Mucosa of descending colon (tissue), 3 donors: Measurements from ENCODE around the gene ALDOB. TPM values are rescaled to one million over a fixed set of nuclear protein-coding genes. Genes with fewer than 3 reads are reported as not detected.

Experiments
- ATAC-seq: fragments of 200-7000 bp; cut with Tn5 transposase; one replicate; pipeline ENCODE4 v1.9.1; 2020; ENCODE audit warnings: mild to moderate bottlenecking, moderate library complexity
- DNase-seq, 3 donors: peaks; one replicate each; pipeline ENCODE4 v3.0.0-alpha.2; 2020
- H3K36me3 ChIP-seq: fragments of 200-600 bp; one replicate; pipeline ENCODE4 v1.8.0; 2021; ENCODE audit warnings: low read depth, mild to moderate bottlenecking
- H3K4me1 ChIP-seq: fragments of 200-600 bp; one replicate; pipeline ENCODE4 v1.8.0; 2021; ENCODE audit warnings: low read depth, mild to moderate bottlenecking
- H3K4me3 ChIP-seq: fragments of 200-600 bp; one replicate; pipeline ENCODE4 v1.8.0; 2021; ENCODE audit warnings: mild to moderate bottlenecking
- H3K9me3 ChIP-seq: fragments of 200-600 bp; one replicate; pipeline ENCODE4 v1.8.0; 2021; ENCODE audit warnings: mild to moderate bottlenecking
- intact Hi-C, 2 donors: fragments of 100-400 bp; cut with DNase I in 1 of 2; cut with micrococcal nuclease in 1 of 2; formaldehyde crosslinking; loops; one replicate each; pipeline versions ENCODE4 v1.11.0 to v1.11.1; 2022; cut with DNase I, micrococcal nuclease
- total RNA-seq, 3 donors: library from RNA; stranded (reverse); fragmentation: NEBNext Ultra II Directional in 2 of 3; extraction: Animal tissue kit (Norgen Biotek cat#: 25700) in 2 of 3; gene quantifications; one replicate each; pipeline versions ENCODE4 v1.2.1 to v1.2.4, GENCODE V29; 2021 to 2023
- TF ChIP-seq, protein P1 (sequence below): fragments of 200-600 bp; IDR thresholded peaks from one replicate; pipeline ENCODE4 v1.8.0; 2022; ENCODE audit warnings: antibody characterized with exemption, mild to moderate bottlenecking
- donor health status: DM: no; HTN: no; CAD: no; lungs with moderate emphysema.
- donor health status: DM: no; HTN: no; CAD: no.
- donor health status: DM: no; HTN: yes; CAD: no.

Gene ALDOB
- total RNA-seq, 3 donors from 2014 or later, result 1.6 to 13.8 (median 3.0) TPM

- intact Hi-C loops, result no loop called here
These were observed 31.9 kb downstream of the ALDOB start for GRCh38 chr9:101403516-101404285.

DNA sequence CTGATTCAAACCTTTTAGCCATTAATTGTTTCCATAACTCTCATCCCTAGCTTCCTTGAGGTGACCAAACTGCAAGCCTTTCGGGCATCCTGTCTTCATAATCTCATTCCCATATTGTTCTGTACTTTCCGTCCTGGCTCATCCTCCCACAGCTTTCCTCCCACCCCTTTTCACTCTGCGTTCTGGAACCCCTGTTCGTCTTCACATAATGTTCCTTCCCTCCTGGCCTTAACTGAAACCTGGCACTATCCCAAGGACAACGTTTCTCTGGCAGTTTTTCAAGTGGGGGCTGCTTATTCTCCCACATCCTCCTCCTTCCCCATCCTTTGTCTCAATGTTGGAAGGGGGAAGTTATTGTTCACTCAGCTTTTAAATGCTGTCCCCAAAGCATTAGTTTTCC lies 35.5 kb downstream of the ALDOB start:
- Histone ChIP-seq H3K4me1 (peaks cover 18% of the 10 kb centered on the region), H3K36me3 (peaks cover 4% of the 10 kb centered on the region), H3K4me3 (no peak overlapping the region), H3K9me3 (peaks cover 6% of the 10 kb centered on the region)
- TF ChIP-seq, protein P1, sequence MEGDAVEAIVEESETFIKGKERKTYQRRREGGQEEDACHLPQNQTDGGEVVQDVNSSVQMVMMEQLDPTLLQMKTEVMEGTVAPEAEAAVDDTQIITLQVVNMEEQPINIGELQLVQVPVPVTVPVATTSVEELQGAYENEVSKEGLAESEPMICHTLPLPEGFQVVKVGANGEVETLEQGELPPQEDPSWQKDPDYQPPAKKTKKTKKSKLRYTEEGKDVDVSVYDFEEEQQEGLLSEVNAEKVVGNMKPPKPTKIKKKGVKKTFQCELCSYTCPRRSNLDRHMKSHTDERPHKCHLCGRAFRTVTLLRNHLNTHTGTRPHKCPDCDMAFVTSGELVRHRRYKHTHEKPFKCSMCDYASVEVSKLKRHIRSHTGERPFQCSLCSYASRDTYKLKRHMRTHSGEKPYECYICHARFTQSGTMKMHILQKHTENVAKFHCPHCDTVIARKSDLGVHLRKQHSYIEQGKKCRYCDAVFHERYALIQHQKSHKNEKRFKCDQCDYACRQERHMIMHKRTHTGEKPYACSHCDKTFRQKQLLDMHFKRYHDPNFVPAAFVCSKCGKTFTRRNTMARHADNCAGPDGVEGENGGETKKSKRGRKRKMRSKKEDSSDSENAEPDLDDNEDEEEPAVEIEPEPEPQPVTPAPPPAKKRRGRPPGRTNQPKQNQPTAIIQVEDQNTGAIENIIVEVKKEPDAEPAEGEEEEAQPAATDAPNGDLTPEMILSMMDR, result no peak
- intact Hi-C loops, result no loop called here
- DNase-seq (peak in 1 of 3 donors; percentile 8), ATAC-seq (no peak)

More at GRCh38 chr9:101403516-101404285, 31.9 kb downstream of the ALDOB start:
- DNase-seq, result no peak
- peaks cover 25% of the 10 kb centered on the region for H3K36me3 ChIP-seq
- H3K4me1 ChIP-seq, result peaks cover 7% of the 10 kb centered on the region
- H3K9me3 ChIP-seq, result peaks cover 42% of the 10 kb centered on the region
- H3K4me3 ChIP-seq, result no peak overlapping the region
- ATAC-seq, result no peak
- TF ChIP-seq, protein P1, result no peak

GRCh38 chr9:101399643-101399970 lies 36.0 kb downstream of the ALDOB start:
- H3K9me3 ChIP-seq, result peaks cover 1% of the 10 kb centered on the region
- peaks cover 1% of the 10 kb centered on the region for H3K36me3 ChIP-seq
- TF ChIP-seq, protein P1, result no peak
- ATAC-seq, result no peak
- DNase-seq, result no peak
- H3K4me1 ChIP-seq, result peaks cover 18% of the 10 kb centered on the region
- H3K4me3 ChIP-seq, result no peak overlapping the region
- intact Hi-C loops, result no loop called here

DNA sequence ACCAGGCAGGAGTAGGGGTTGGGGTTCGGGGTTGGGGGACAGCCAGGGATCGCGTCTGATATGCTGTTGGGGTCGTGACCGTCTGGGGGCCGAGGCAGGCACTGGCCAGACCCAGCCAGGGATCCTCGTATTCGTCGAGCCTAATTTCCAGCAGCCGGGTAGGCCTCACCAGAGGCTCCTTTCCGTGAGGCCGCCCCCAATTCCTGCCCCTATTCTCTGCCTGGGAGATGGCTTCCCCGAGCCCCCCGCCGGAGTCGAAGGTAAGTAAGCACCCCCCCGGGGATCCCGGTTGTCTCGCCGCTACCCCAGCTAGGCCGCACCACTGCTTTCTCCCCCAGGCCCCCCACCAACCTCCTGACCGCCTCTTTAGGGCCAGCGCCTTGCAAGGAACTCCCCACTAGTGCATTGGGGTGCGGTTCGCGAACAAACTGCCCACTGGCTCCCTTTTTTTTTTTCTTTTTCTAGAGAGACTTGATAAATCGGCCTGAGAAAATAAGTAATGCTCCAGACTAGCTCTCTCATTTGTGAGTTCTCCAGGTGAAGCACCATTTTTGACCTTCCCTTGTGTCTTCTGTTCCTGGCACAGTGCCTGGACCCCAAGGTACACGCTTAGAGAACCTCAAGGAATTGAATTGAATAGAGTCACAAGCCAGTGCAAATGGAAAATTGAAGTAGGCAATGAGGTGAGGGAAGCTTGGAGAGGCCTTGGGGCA lies 36.5 kb downstream of the ALDOB start:
- peak; percentile 15 for ATAC-seq
- DNase-seq, result no peak
- Histone ChIP-seq H3K4me1 (peaks cover 18% of the 10 kb centered on the region), H3K4me3 (peak overlapping the region; percentile 47), H3K36me3 (no peaks in the 10 kb centered on the region), H3K9me3 (no peaks in the 10 kb centered on the region)
- intact Hi-C loops, result no loop called here
- TF ChIP-seq, protein P1, result no peak

DNA sequence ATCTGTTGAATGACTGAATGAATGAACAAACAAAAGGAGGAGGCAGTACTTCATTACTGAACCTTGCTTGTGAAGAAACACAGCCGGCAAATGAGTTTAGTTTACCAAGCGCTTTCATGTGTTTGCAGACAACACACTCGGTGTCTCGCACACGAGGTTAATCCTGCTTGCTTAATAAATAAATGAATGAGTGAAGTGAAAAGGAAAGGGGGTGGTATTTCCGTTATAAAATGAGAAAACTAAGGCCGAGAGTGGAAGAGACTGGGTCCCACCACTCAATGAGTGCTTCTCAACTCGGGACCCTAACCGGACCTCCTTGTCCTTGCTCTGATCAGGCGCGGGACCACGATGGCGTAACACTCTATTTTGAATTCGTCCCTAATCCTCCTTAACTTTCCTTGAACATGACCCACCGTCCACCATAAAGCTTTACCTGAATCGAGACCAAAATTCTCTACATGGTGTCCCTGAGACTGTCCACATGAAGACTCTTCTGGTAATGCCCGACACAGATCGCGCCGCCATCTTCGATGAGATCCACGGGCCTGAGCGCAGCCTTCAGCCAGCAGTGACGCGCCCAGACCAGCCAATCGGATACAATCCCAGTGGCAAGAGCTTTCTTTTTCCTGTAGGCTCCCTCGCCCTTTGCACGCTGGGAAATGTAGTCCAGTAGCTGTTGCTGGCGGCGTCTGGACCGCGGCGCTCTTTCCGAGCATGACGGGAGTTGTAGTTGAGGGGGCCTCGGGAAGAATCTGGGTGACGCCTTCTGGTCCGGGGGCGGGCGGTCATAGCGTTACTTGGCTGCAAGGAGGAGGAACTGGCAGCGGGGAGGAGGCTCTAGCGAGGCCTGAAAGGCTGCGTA lies 37.3 kb downstream of the ALDOB start, which contains the start of the genes MRPL50 and ZNF189:
Gene MRPL50, minus strand, starts transcription at position 551 of the 862 bp plus-strand sequence. Its CDS starts 26 bp downstream, at position 525.
Gene ZNF189, plus strand, starts transcription at position 784 of the 862 bp plus-strand sequence. CDS start 306 bp downstream, outside the sequence.
- TF ChIP-seq, protein P1, result no peak
- peak; percentile 99 for ATAC-seq
- Histone ChIP-seq H3K9me3 (peaks cover 4% of the 10 kb centered on the region), H3K4me1 (peaks cover 18% of the 10 kb centered on the region), H3K4me3 (peak within 1 kb of the TSS; percentile 47), H3K36me3 (no peaks in the 10 kb centered on the region)
- DNase-seq, result peak; percentile 96 to 99 (median 98)
- intact Hi-C loops, result no loop called here
